HG02943 (cell line): ENCODE results near the gene MYOC.

ENCODE experiments used
- ATAC-seq: cut with Tn5 transposase; IDR thresholded peaks from one replicate; pipeline ENCODE4 v1.9.1; 2021; ENCODE audit warnings: mild to moderate bottlenecking, low read depth, moderate library complexity; ENCODE audit not compliant: unreplicated experiment

Gene MYOC

DNA sequence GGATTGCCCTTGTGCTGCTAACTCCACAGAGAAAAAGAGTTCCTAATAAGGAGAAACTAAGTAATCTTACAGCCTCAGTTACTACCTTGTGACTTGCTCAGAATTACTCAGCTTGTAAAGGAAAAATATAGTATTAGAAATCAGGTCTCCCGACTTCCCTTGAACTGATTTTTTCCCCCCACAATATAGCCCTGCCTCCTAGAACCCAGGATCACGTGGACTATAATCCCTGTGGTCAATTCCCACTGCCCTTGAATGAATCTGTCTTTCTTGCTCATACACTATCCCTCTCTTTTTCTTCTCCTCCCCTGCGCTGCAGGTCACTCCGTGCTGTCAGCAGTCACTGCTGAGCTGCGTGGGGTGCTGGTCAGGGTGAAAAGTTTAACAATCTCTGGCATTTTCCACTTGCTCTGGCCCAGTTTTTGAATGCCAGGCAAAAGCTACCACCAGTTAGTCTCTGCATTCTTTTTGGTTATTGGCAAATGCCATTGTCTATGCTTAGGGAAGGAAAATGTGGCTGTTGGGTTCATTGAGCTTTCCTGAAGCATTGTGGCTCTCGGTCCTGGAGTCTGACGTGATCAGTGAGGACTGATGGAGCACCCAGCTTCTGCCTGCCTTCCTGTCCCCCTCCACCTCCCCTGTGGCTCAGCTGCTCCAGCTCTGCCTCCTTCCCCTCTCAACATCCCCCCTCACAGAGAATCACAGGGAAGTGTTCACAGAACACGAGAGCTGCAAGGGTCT is 1.9 kb upstream of the MYOC start:
- ATAC-seq, result no peak

DNA sequence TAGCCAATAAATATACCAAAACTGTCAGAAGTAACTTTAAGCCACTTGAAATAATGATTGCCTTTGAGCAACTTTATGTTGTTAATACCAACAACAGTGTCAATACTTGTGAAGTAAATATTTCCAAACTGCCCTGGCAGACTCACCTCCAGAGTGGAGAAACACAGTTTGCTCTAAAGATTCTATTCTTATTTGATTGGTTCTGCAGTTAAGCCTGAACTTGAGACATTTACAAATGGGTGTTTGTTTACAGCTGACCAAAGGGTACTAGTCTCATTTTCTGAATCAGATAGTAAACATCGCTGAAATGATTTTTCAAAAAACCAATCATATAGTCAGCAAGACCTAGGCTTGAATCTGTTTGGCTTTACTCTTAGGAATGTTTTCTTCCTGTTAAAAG is 1.3 kb upstream of the MYOC start:
- no peak for ATAC-seq

DNA sequence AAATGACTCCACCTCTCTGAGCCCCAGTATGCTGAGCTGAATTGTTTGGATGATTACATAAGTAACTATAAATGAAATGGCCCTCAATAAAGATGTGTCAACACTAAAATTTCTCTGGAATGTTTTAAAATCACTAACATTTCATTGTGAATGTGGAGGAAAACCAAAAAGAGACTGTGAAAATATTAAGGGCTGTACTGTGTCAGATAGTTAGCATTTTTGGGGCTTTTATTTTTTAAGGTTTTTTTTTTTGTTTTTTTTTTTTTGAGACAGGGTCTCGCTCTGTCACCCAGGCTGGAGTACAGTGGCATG is 6.3 kb downstream of the MYOC start:
- ATAC-seq, result no peak

DNA sequence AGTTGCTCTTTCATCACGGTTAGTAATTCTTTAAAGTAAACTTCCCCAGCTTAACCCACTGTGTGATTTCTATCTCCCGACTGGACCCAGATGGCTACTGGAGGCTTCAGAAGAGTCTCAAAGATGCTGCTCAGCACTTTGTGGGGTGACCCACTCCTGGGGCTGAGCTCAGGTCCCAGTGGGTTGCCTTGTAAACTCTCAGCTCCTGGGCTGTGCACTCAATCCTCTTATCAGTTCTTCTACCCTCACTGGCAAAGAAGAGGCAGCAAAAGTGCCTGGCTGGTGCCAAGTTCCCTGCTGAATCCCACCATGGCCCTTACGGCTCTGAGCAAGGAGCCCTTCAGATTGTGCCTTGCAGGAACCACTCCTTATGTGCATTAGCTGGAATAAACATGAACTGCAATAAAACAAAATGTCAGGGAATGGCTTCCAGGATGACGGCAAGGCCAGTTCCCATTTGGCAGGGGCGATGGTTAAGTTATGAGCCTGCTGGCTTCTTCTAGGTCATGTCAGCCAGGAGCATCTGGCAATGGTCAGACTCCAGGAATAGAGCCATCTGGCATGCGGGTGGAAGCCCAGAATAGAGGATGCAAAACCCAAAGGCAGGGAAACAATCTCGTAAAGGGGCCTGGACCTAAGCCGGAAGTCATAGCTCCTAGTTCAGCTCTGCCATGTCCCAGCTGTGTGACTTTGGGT is 6.8 kb downstream of the MYOC start:
- ATAC-seq, result no peak

DNA sequence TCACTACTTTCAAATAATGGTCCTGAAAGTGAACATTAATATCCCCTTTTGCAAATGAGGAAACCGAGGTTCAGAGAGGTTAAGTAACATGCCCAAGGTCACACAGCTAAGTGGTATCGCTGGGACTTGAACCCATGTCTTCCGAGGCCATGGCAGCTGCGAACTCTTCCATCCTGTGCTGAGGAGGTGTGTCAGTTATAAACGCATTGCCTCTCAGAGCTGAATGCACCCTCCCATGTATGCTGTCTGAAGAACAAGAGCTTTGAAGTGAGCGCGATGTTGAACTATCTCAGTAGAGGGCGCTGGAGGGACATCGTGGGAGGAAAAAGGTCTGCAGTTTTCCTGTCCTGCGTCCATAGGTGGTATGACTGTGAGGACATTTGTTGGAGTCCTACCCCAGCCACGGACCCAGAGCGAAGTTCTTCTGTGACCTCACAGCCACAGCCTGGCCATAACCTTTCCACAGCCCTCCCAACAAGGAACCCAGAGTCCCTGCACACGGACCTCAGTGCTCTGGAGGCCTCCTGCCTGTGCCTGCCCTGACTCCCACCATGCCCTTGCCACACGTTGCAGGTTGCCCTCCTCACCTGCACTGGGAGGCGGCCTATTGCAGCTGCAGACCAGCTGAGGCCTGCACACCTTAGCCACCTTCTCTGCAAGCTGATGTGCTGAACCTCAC is 7.5 kb downstream of the MYOC start:
- ATAC-seq, result no peak

DNA sequence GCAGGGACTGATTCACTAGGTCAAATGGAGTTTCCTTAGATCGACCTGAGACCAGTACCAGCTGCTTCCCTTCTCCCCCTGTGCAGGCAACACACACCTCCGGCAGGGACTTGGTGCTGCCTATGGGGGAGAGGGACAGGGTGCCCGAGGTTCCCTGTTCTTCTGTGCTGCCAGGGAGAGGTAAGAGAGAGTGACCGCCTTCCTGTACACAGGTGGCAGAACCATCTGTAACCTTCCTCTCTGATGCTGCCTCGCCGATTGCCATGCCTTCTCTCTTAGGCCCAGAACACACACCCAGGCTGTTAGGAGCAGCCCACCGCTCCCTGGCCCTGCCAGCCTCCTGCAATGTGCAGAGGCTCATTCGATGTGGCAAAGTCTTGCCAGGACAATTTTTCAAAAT is 9.3 kb downstream of the MYOC start:
- no peak for ATAC-seq

DNA sequence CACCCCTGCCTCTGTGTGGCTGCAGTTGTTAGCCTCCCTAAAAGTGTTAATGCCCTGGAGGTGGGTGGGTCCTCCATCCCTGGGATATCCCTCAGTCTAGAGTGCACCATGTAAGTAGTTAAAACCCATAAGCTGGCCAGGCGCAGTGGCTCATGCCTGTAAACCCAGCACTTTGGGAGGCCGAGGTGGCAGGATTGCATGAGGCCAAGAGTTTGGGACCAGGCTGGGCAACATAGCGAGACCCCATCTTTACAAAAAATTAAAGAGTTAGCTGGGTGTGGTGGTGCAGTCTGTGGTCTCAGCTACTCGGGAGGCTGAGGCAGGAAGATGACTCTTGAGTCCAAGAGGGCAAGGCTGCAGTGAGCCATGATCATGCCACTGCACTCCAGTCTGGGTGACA is 10.3 kb downstream of the MYOC start:
- ATAC-seq, result no peak

DNA sequence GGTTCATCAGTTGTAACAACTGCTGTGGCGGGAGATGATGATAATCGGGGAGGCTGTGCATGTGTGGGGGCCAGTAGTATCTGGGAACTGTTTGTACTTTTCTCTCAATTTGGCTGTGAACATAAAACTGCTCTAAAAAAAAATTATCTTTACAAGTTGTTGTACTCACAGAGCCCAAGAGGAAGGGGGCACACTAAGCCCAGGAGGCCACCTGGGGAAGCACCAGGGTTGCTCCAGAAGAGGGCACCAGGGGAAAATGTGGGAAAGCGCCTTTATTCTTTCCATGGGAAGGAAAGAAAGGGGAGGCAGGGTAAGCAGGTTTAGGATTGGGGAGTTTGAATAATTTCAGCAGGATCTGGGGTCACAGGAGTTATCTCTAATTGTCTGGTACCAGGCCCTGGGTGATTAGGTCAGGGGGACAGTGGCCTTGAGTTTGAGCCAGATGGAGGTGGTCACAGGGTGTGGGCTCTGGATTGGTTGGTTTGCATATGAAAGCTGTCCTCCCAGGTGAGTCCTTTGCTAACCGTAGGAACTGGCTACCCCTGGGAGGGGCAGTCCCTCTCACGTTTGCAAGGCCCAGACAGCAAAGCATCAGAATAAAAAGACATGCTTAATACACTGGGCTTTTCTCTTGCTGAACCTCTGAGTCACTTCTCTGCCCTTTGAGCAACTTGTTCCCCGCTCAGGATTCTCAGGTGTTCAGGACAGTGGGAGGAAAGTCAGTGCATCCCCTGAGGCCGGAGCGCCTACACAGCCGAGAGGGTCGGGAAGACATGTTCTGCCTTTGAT is 11.2 kb downstream of the MYOC start:
- no peak for ATAC-seq

DNA sequence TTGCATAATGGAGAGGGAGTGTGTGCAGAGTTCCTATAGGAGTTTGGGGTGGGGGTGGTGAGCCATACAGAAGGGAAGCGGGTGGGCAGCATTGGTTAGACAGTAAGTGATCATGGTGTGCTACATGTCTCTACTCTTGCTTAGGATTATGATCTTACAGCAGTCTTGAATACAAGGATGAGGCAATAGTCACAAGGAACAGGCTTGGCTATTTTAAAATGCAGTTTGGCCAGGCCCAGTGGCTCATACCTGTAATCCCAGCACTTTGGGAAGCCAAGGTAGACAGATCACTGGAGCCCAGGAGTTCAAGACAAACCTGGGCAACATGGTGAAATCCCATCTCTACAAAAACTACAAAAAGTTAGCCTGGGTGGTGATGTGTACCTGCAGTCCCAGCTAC is 12.3 kb downstream of the MYOC start:
- ATAC-seq, result no peak

DNA sequence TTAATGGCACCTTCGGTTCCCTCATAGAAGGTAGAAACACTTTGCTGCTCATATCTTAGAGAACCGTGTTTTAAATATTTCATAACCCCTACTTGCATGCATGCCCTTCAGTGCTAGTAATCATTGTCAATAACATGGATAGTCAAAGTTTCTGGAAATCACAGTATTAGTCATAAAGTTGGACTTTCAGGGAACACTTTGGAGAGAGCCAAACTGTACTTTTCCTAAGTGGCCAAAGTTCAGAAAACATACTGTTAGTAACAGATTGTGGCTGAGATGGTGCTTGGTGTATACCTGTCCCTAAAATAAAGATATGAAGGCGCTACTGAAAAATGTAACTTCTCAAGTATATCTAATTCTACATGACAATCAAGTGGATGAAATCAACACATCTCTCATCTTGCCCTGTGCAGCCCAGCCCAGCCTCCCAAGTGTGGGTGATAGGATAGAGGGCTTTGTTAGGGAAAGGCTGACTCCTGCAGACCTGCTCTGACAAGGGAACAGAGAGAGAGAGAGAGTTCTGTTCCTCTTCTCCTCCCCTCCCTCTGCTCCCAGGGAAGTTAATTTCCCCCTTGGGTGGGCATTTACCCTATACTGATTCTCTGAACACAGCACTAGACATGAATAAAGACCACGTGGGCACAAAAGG is 14.4 kb downstream of the MYOC start:
- ATAC-seq, result no peak

DNA sequence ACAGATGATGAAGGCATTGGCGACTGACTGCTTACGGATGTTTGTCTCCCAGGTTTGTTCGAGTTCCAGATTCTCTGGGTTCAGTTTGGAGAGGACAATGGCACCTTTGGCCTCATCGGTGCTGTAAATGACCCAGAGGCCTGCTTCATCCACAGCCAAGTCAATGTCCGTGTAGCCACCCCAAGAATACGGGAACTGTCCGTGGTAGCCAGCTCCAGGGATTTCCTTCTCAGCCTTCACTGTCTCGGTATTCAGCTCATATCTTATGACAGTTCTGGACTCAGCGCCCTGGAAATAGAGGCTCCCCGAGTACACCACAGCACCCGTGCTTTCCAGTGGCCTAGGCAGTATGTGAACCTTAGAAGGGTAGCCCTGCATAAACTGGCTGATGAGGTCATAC is 16.3 kb downstream of the MYOC start:
- no peak for ATAC-seq

DNA sequence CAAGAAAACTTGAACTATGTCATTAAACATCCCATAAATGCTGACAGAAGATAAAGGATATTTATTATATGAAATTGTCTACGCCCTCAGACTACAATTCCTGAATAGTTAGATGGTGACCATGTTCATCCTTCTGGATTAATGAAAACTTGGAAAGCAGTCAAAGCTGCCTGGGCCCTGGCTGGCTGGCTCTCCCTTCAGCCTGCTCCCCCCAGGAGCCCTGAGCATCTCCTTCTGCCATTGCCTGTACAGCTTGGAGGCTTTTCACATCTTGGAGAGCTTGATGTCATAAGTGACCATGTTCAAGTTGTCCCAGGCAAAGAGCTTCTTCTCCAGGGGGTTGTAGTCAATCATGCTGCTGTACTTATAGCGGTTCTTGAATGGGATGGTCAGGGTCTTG is 16.8 kb downstream of the MYOC start:
- ATAC-seq, result no peak

DNA sequence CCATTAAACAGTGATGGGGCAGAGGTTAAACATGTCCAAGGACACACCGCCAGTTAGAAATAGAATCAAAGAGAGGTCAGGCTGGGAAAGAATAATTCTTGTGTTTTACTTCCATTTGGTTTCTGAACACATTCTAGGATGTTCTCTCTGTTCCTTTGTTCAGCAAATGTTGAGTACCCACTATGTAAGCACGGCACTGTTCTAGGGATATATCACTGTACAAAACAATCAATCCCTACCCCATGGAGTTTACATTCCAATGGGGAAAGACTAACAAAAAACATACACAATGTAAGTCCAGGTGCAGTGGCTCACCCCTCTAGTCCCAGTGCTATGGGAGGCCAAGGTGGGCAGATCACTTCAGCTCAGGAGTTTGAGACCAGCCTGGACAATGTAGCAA is 24.3 kb downstream of the MYOC start:
- no peak for ATAC-seq

DNA sequence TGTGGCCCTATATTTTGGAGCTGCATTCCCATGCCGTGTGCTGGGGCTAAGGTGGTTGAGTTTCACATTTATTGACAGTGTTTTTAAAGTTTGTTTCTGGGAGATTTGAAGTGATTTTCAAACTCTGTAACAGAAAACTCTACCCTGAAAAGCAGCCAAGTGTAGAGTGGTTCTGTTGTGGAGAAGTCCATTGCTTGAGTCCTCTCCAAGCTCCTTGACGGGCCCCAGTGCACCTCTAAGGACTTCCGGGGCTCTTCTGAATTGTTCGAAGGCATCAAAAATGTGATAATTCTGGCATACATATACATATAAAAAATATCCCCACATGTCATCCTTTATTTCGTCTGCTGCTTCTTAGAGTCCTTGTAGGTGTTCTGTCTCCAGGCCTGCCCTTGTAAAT is 25.5 kb downstream of the MYOC start:
- no peak for ATAC-seq

DNA sequence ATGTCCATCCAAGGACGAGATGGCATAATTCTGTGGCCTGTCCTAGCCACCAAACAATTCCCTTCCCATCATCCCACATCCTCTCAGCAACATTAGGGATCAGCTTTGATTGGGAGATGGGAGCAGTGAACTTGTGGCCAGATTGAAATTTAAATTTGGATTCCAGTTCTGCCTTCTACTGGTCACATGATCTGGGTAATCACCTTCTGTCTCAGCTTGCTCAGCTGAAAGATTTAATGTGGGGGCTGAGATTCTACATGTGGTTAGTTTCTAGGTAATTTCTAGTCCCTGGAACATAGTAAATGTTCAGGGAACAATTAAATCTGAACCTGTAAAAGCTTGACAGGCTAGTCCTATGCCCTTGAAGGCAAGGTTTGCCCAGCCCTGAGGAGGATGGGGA is 27.3 kb downstream of the MYOC start:
- no peak for ATAC-seq

DNA sequence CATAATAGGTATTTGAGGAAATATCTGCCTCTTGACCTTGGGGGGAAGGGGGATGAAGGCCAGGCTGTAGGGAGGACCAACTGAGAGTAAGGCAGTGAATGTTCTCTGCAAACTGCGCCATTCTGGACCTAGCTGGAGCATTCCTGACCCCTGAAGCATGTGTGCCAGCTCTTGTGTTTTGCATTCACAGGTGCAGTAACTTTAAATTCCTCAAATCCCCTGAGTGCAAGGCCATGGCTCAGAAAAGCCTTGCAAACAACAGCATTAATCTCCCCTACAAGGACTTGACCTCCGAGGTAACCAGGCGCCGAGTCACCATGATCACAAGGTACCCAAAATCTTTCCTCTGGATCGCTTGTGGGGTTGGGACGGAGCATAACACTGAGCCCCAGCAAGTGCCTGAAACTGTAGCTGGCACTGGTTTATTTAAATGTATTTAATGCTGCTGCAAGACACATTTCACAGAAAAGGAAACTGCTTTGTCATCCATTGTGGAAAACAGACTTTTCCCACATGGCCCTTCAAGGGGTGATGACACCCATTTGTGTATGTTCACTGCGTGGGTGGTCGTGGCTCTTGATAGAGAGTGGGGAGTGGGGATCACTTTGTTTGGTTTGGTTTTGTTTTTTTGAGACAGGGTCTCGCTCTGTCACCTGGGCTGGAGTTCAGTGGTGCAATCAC is 28.7 kb downstream of the MYOC start:
- ATAC-seq, result no peak

DNA sequence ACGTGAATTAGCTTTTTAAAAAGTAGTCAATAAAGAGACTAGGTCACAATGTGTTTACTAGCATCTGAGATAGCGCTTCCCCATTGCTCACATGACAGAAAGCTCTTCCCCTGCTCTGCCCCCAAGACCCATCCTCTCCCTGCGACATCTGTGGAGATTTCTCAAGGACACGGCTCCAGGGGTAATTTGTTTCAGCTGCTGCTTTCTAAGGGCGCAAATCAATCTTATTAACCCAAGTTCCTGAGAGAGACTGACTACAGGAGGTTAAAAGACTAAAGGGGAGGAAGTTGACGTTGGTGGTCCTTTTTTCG is 30.4 kb downstream of the MYOC start, which contains the start of gene MYOCOS:
MYOCOS (plus strand) TSS at position 92 of the 311 bp plus-strand sequence. CDS start 1,641 bp downstream, outside the sequence.
- ATAC-seq, result no peak

DNA sequence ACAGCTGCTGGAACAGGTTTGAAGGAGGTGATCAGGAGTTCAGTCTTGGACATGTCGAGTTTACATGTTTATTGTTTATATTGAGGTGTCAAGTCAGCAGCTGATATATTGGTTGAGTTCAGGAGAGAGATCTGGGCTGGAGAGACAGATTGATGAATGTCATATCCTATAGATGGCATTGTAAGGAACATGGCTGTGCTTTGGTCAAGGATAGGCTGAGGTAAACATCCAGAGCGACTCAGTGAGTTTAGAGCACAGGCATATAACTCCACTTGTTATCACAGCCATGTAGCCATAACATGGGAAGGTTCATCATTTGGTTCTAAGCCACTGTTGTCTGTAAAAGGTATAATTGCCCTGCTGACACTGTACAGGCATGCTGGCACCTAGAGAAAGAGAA is 35.9 kb downstream of the MYOC start:
- ATAC-seq, result no peak

DNA sequence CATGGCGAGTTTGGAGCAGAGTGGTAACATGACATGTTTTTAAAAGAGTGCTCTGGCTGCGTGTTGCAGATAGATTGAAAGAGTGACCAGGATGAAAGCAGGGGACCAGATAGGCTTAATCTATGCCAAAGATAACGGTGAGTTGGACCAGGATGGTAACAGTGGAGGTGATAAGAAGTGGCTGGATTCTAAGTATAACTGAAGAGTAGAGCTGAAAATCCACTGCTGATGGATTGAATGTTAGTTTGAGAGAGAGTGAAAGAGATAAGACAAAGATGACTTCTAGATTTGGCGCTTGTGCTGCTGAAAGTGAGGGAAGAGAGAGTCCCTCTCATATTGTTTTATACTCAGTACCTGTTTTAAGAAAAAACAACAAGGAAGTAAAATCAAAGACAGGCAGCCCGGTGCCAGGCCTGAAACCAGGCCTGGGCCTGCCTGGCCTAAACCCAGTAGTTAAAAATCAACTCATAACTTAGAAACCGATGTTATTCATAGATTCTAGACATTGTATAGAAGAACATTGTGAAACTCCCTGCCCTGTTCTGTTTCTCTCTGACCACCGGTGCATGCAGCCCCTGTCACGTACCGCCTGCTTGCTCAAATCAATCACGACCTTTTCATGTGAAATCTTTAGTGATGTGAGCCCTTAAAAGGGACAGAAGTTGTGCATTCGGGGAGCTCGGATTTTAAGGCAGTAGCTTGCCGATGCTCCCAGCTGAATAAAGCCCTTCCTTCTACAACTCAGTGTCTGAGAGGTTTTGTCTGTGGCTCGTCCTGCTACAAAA is 37.2 kb downstream of the MYOC start:
- ATAC-seq, result peak; percentile 48
